GM12878 (cell line): ENCODE data around the gene NOM1. TPM values are rescaled to one million over a fixed set of nuclear protein-coding genes. Genes with fewer than 3 reads are reported as not detected.

Experiments used
- ATAC-seq: fragments of 200-7000 bp; cut with Tn5 transposase; 3 replicates; pipeline ENCODE4 v1.9.1; 2020; ENCODE audit warnings: mild to moderate bottlenecking, moderate library complexity
- BruUV-seq: library from RNA; stranded (reverse); fragments of 400-500 nt; replicated peaks from 2 replicates; lab custom pipeline; 2021; lab: Mats Ljungman, UMichigan
- CTCF ChIA-PET: fragments of 300-600 bp; sonication (Branson Sonifier 250); formaldehyde crosslinking; extraction: SDS; loops from one replicate; lab custom pipeline; 2021; ENCODE audit warnings: inconsistent platforms; lab: Yijun Ruan, JAX
- POLR2A ChIA-PET: fragments of 350-600 bp; formaldehyde crosslinking; extraction: SDS; loops from one replicate; lab custom pipeline; 2021; ENCODE audit warnings: inconsistent platforms; lab: Charles Lee
- RAD21 ChIA-PET: fragments of 300-600 bp; sonication (Branson Sonifier 250); formaldehyde crosslinking; loops from one replicate; lab custom pipeline; 2023; ENCODE audit warnings: antibody characterized with exemption; ENCODE audit not compliant: unreplicated experiment; lab: Charles Lee
- SMC1A ChIA-PET: fragments of 300-600 bp; sonication (Branson Sonifier 250); formaldehyde crosslinking; loops from one replicate; lab custom pipeline; 2023; ENCODE audit not compliant: unreplicated experiment, uncharacterized antibody; lab: Charles Lee
- DNase-seq: peaks from one replicate; pipeline ENCODE4 v3.0.0-alpha.2; 2011; ENCODE audit warnings: low read depth, low spot score
- FAIRE-seq: peaks from 3 replicates; lab custom pipeline; 2011; peaks lifted over from hg19 to GRCh38; lab: Jason Lieb, UNC
- H2AFZ ChIP-seq: 2 replicates; pipeline ENCODE4 v1.6.0; 2011; ENCODE audit warnings: low read depth, low read length, control low read depth; ENCODE audit not compliant: control insufficient read depth
- H3K27ac ChIP-seq: 2 replicates; pipeline ENCODE4 v1.5.1; 2011; ENCODE audit warnings: control low read depth; ENCODE audit not compliant: control insufficient read depth, insufficient read depth
- H3K27me3 ChIP-seq, 2 experiments: replicated peaks in 1 of 2; 2 replicates each; pipeline versions ENCODE4 v1.6.0 to v1.6.1; 2011; ENCODE audit warnings: low read length in 1 of 2; ENCODE audit not compliant: control insufficient read depth in 2 of 2, insufficient read depth in 2 of 2
- H3K36me3 ChIP-seq, 2 experiments: 2 replicates each; pipeline ENCODE4 v1.5.1; 2011; ENCODE audit warnings: low read length in 1 of 2; ENCODE audit not compliant: control insufficient read depth in 2 of 2, insufficient read depth in 2 of 2
- H3K4me1 ChIP-seq: 2 replicates; pipeline ENCODE4 v1.6.1; 2011; ENCODE audit warnings: mild to moderate bottlenecking, low read length, moderate library complexity, mixed read lengths; ENCODE audit not compliant: control insufficient read depth, insufficient read depth
- H3K4me2 ChIP-seq: 2 replicates; pipeline ENCODE4 v1.6.0; 2011; ENCODE audit warnings: control low read depth; ENCODE audit not compliant: control insufficient read depth, insufficient read depth
- H3K4me3 ChIP-seq: fragments of 200-600 bp; sonication (generic); 2 replicates; pipeline ENCODE4 v1.5.1; 2016
- H3K79me2 ChIP-seq: 2 replicates; pipeline ENCODE4 v1.6.0; 2011; ENCODE audit warnings: low read length; ENCODE audit not compliant: control insufficient read depth, insufficient read depth
- H3K9ac ChIP-seq: 2 replicates; pipeline ENCODE4 v1.8.0; 2011; ENCODE audit warnings: low read length, control low read depth, mixed read lengths; ENCODE audit not compliant: control insufficient read depth, insufficient read depth
- H3K9me3 ChIP-seq: replicated peaks from 3 replicates; pipeline ENCODE4 v1.5.1; 2011; ENCODE audit warnings: mild to moderate bottlenecking, low read length; ENCODE audit not compliant: control insufficient read depth, insufficient read depth
- H4K20me1 ChIP-seq: 2 replicates; pipeline ENCODE4 v1.6.0; 2011; ENCODE audit not compliant: control insufficient read depth, insufficient read depth
- ATF2 ChIP-seq: IDR thresholded peaks from 2 replicates; pipeline ENCODE4 v1.6.1; 2012; ENCODE audit warnings: low read length, inconsistent platforms
- ATF3 ChIP-seq: IDR thresholded peaks from 2 replicates; pipeline ENCODE4 v1.6.1; 2011; ENCODE audit warnings: low read depth, mild to moderate bottlenecking, low read length, moderate library complexity, borderline replicate concordance; ENCODE audit errors: extremely low read depth
- E2F4 ChIP-seq: IDR thresholded peaks from 2 replicates; pipeline ENCODE4 v1.6.1; 2012; ENCODE audit warnings: low read depth, low read length, improper control_type of control experiment
- FOS ChIP-seq: IDR thresholded peaks from 3 replicates; pipeline ENCODE4 v1.6.1; 2011; ENCODE audit warnings: borderline replicate concordance; ENCODE audit not compliant: insufficient read length; ENCODE audit errors: extremely low read depth
- POLR2A ChIP-seq: IDR thresholded peaks from 2 replicates; pipeline ENCODE4 v1.6.1; 2011; ENCODE audit warnings: low read depth, mild to moderate bottlenecking, low read length
- RB1 ChIP-seq: fragments of 450-650 bp; formaldehyde crosslinking; IDR thresholded peaks from 2 replicates; pipeline ENCODE4 v1.6.1; 2017; ENCODE audit warnings: mild to moderate bottlenecking, borderline replicate concordance
- RELB ChIP-seq: fragments of 450-650 bp; IDR thresholded peaks from 2 replicates; pipeline ENCODE4 v1.6.1; 2017; ENCODE audit warnings: low read depth, mild to moderate bottlenecking, moderate library complexity
- SP1 ChIP-seq: IDR thresholded peaks from one replicate; pipeline ENCODE4 v1.6.1; 2011; ENCODE audit warnings: low read depth, low read length
- WGBS: methylation state at CpG from one replicate; pipeline ENCODE4 v1.1.6; 2016; ENCODE audit warnings: low lambda C conversion rate; ENCODE audit not compliant: insufficient replicate concordance, insufficient coverage; ENCODE audit errors: missing lambda C conversion rate; 5-methylcytosine and 5-hydroxymethylcytosine counted together
- in situ Hi-C: fragments of 300-500 bp; cut with MboI; formaldehyde crosslinking; loops from 9 replicates; pipeline ENCODE4 v1.14.3; 2018; ENCODE audit warnings: mixed read lengths
- intact Hi-C: fragments of 100-400 bp; cut with micrococcal nuclease; formaldehyde crosslinking; loops from one replicate; pipeline ENCODE4 v1.14.2; 2022; ENCODE audit not compliant: unreplicated experiment
- polyA plus RNA-seq, 11 experiments: library from polyadenylated mRNA; depleted of rRNA in 4 of 11; unstranded in 6 of 11; stranded (reverse) in 5 of 11; fragments of >200 nt; fragmentation: Nextera tagmentation in 4 of 11; fragmentation: Illumina TruSeq in 1 of 11; extraction: Ambion mirVana in 4 of 11; extraction: Trizol in 1 of 11; gene quantifications; 1 replicate in 1 of 11; 2 replicates in 10 of 11; pipeline versions ENCODE4 v1.2.1 to v1.2.3, GENCODE V29; 2011 to 2016; ENCODE audit warnings: inconsistent platforms in 2 of 11, missing spikeins in 2 of 11, low read depth in 1 of 11
- total RNA-seq, 4 experiments: library from RNA; depleted of rRNA in 3 of 4; stranded (reverse); fragments of >200 nt in 3 of 4; fragmentation: Illumina TruSeq in 1 of 4; extraction: Trizol in 1 of 4; gene quantifications; 2 replicates each; pipeline versions ENCODE4 v1.2.1 to v1.2.3, GENCODE V29; 2013 to 2021

The NOM1 gene
- total and polyA plus RNA-seq, 10 of the 15 experiments (the other 5 are each of a cell fraction or from before 2014, with no cell fraction given), result 2.9 to 21.3 (median 17.8) TPM

- TF ChIP-seq E2F4 (no peak), SP1 (no peak), FOS (no peak), RELB (no peak), ATF2 (no peak), RB1 (no peak)
These were observed 15.5 kb downstream of the NOM1 start (continued) for GRCh38 chr7:156964971-156965370.

GRCh38 chr7:156966387-156966786 is 16.9 kb downstream of the NOM1 start:
- 97% methylated on average over 8 of the region's 8 CpGs for WGBS
- Histone ChIP-seq H3K27ac (no peak overlapping the region), H3K9ac (no peak overlapping the region), H3K36me3 (peaks cover 32 to 36% of the 10 kb centered on the region in 2 experiments), H2AFZ (no peak overlapping the region), H3K27me3 (no peaks in the 10 kb centered on the region), H3K4me2 (no peak overlapping the region), H3K4me3 (no peak overlapping the region), H3K79me2 (no peaks in the 10 kb centered on the region), H4K20me1 (no peaks in the 10 kb centered on the region), H3K4me1 (no peaks in the 10 kb centered on the region), H3K9me3 (no peaks in the 10 kb centered on the region)
- CTCF ChIA-PET, result interaction anchor here (0.8 to 1.7 kb wide), 3 partner anchors 162 to 308 kb away, joined by 3 to 4 read pairs (median 3); no protein-coding TSS in a partner anchor
- no peak for DNase-seq
- ATAC-seq, result no peak
- RAD21 ChIA-PET, result interaction anchor here (1.2 kb wide), 1 partner anchor 27 kb away, joined by 3 read pairs; no protein-coding TSS in a partner anchor
- POLR2A ChIA-PET, result interaction anchor here (0.6 kb wide), 1 partner anchor 195 kb away, joined by 3 read pairs; no protein-coding TSS in a partner anchor
- SMC1A ChIA-PET, result no interaction called here
- BruUV-seq, result no TSS peak
- TF ChIP-seq POLR2A (peak; percentile 50; the same call in 1 of the 2 replicates), ATF3 (no peak)
- FAIRE-seq, result no peak
- in situ Hi-C loops, result loop anchor here (10.0 kb wide), 1 partner anchor 288 kb away; no protein-coding TSS in a partner anchor
- intact Hi-C loops, result no loop called here
